Keratinocyte (primary cell): ENCODE data around the gene HADHB. TPM values are rescaled to one million over a fixed set of nuclear protein-coding genes. Genes with fewer than 3 reads are reported as not detected.
A peak's percentile ranks its signal among the peaks of the same experiment; 100 is the strongest.

Experiments used
- DNase-seq: peaks from one replicate; pipeline ENCODE4 v3.0.0-alpha.2; 2011; ENCODE audit warnings: low read depth, missing footprints, low spot score
- FAIRE-seq: peaks from 2 replicates; lab custom pipeline; 2011; peaks lifted over from hg19 to GRCh38; lab: Jason Lieb, UNC
- H2AFZ ChIP-seq: 2 replicates; pipeline ENCODE4 v1.6.0; 2012; ENCODE audit warnings: low read length, control low read depth, inconsistent platforms; ENCODE audit not compliant: control insufficient read depth
- H3K27ac ChIP-seq: 2 replicates; pipeline ENCODE4 v1.5.1; 2011; ENCODE audit warnings: low read length; ENCODE audit not compliant: control insufficient read depth, insufficient read depth
- H3K27me3 ChIP-seq: 3 replicates; pipeline ENCODE4 v1.6.0; 2011; ENCODE audit warnings: low read length; ENCODE audit not compliant: control insufficient read depth, insufficient read depth; ENCODE audit errors: extremely low read depth
- H3K36me3 ChIP-seq, 2 experiments: 2 replicates in 1 of 2; 3 replicates in 1 of 2; pipeline ENCODE4 v1.5.1; 2011; ENCODE audit warnings: low read length in 2 of 2, mild to moderate bottlenecking in 1 of 2; ENCODE audit not compliant: control insufficient read depth in 2 of 2, insufficient read depth in 2 of 2; ENCODE audit errors: extremely low read depth in 1 of 2
- H3K4me1 ChIP-seq: 3 replicates; pipeline ENCODE4 v1.5.1; 2011; ENCODE audit warnings: low read length; ENCODE audit not compliant: control insufficient read depth, insufficient read depth; ENCODE audit errors: extremely low read depth
- H3K4me2 ChIP-seq: 3 replicates; pipeline ENCODE4 v1.6.0; 2011; ENCODE audit warnings: low read depth, low read length; ENCODE audit not compliant: control insufficient read depth, insufficient read depth; ENCODE audit errors: extremely low read depth
- H3K4me3 ChIP-seq, 3 experiments: fragments of 200-600 bp in 1 of 3; sonication (generic) in 1 of 3; 2 replicates in 2 of 3; 3 replicates in 1 of 3; pipeline ENCODE4 v1.5.1; 2011 to 2016; ENCODE audit warnings: low read length in 3 of 3, mild to moderate bottlenecking in 3 of 3, control low read depth in 2 of 3, inconsistent platforms in 1 of 3, low read depth in 1 of 3, mixed read lengths in 1 of 3, mixed run types in 1 of 3, moderate library complexity in 1 of 3; ENCODE audit not compliant: control insufficient read depth in 2 of 3, insufficient read depth in 2 of 3; ENCODE audit errors: extremely low read depth in 1 of 3
- H3K79me2 ChIP-seq: 2 replicates; pipeline ENCODE4 v1.6.0; 2012; ENCODE audit warnings: low read length; ENCODE audit not compliant: control insufficient read depth, insufficient read depth
- H3K9ac ChIP-seq: 3 replicates; pipeline ENCODE4 v1.6.0; 2011; ENCODE audit warnings: low read length; ENCODE audit not compliant: control insufficient read depth, insufficient read depth; ENCODE audit errors: extremely low read depth
- H3K9me1 ChIP-seq: 3 replicates; pipeline ENCODE4 v1.6.0; 2011; ENCODE audit warnings: low read length; ENCODE audit not compliant: control insufficient read depth, insufficient read depth; ENCODE audit errors: extremely low read depth
- H3K9me3 ChIP-seq: 2 replicates; pipeline ENCODE4 v1.5.1; 2012; ENCODE audit warnings: low read depth, low read length; ENCODE audit not compliant: control insufficient read depth
- H4K20me1 ChIP-seq: 3 replicates; pipeline ENCODE4 v1.6.0; 2011; ENCODE audit warnings: low read length; ENCODE audit not compliant: control insufficient read depth, insufficient read depth; ENCODE audit errors: extremely low read depth
- EZH2 ChIP-seq: IDR thresholded peaks from one replicate; pipeline ENCODE4 v1.6.1; 2012; ENCODE audit warnings: inconsistent platforms, mild to moderate bottlenecking, low read length, moderate library complexity
- dilution Hi-C: fragments of 300-500 bp; cut with MboI; formaldehyde crosslinking; loops from one replicate; pipeline ENCODE4 v1.7.0; 2020; ENCODE audit warnings: low sequenced_read_pairs; ENCODE audit not compliant: extremely low pct_ligation_motif_present
- polyA plus RNA-seq, 5 experiments: library from polyadenylated mRNA; depleted of rRNA in 3 of 5; stranded (reverse) in 3 of 5; stranded (forward) in 1 of 5; unstranded in 1 of 5; fragments of >200 nt; gene quantifications; 1 replicate in 1 of 5; 2 replicates in 3 of 5; 3 replicates in 1 of 5; pipeline versions ENCODE4 v1.2.1 to v1.2.3, GENCODE V29; 2011 to 2012; ENCODE audit warnings: missing spikeins in 2 of 5, low read depth in 1 of 5, low replicate concordance in 1 of 5
- TF ChIP-seq, protein P1 (sequence below), 3 experiments: IDR thresholded peaks in 1 of 3; conservative IDR thresholded peaks in 1 of 3; optimal IDR thresholded peaks in 1 of 3; 2 replicates in 2 of 3; 3 replicates in 1 of 3; pipeline versions ENCODE3 to v1.5.1; 2011; ENCODE audit warnings: low read length in 3 of 3, mild to moderate bottlenecking in 3 of 3, moderate library complexity in 2 of 3, control low read depth in 1 of 3, inconsistent platforms in 1 of 3; ENCODE audit not compliant: insufficient read depth in 2 of 3; ENCODE audit errors: extremely low read depth in 1 of 3

The HADHB gene
- polyA plus RNA-seq, 1 donor (not counting 4 experiments of a cell fraction or from before 2014, with no cell fraction given), result 109 TPM

- TF ChIP-seq, protein P1, sequence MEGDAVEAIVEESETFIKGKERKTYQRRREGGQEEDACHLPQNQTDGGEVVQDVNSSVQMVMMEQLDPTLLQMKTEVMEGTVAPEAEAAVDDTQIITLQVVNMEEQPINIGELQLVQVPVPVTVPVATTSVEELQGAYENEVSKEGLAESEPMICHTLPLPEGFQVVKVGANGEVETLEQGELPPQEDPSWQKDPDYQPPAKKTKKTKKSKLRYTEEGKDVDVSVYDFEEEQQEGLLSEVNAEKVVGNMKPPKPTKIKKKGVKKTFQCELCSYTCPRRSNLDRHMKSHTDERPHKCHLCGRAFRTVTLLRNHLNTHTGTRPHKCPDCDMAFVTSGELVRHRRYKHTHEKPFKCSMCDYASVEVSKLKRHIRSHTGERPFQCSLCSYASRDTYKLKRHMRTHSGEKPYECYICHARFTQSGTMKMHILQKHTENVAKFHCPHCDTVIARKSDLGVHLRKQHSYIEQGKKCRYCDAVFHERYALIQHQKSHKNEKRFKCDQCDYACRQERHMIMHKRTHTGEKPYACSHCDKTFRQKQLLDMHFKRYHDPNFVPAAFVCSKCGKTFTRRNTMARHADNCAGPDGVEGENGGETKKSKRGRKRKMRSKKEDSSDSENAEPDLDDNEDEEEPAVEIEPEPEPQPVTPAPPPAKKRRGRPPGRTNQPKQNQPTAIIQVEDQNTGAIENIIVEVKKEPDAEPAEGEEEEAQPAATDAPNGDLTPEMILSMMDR (optimal IDR thresholded peaks at IDR 0.05 in 1 of 3, IDR thresholded peaks at IDR 0.05 in 1 of 3, conservative IDR thresholded peaks at IDR 0.05 in 1 of 3; ENCODE audit: extremely low read depth in 1 of 3, insufficient read depth in 2 of 3, low read length in 3 of 3), result no peak
- no peak overlapping the region for H3K4me3 ChIP-seq
- FAIRE-seq (peak; percentile 93), DNase-seq (no peak)
- peaks cover 0 to 2% of the 10 kb centered on the region in 2 experiments for H3K36me3 ChIP-seq
- H3K9me1 ChIP-seq, result no peaks in the 10 kb centered on the region
- H4K20me1 ChIP-seq, result no peaks in the 10 kb centered on the region
- peak overlapping the region; percentile 10 for H3K9ac ChIP-seq
- peak overlapping the region; percentile 57 for H2AFZ ChIP-seq
- no peaks in the 10 kb centered on the region for H3K27me3 ChIP-seq
- H3K9me3 ChIP-seq, result no peaks in the 10 kb centered on the region
- peak overlapping the region; percentile 42 for H3K27ac ChIP-seq
- peaks cover 10% of the 10 kb centered on the region for H3K4me1 ChIP-seq
- peak overlapping the region; percentile 61 for H3K4me2 ChIP-seq
- no peaks in the 10 kb centered on the region for H3K79me2 ChIP-seq
- dilution Hi-C loops, result no loop called here
Observed at GRCh38 chr2:26292646-26293045, 47.9 kb downstream of the HADHB start.

GRCh38 chr2:26295511-26295910 lies 50.8 kb downstream of the HADHB start:
- Histone ChIP-seq H3K9ac (no peak overlapping the region), H3K9me3 (no peaks in the 10 kb centered on the region), H2AFZ (no peak overlapping the region), H3K27me3 (no peaks in the 10 kb centered on the region), H3K9me1 (no peaks in the 10 kb centered on the region), H3K4me3 (no peak overlapping the region), H3K36me3 (no peaks in the 10 kb centered on the region), H4K20me1 (no peaks in the 10 kb centered on the region), H3K4me1 (peaks cover 31% of the 10 kb centered on the region), H3K4me2 (no peak overlapping the region), H3K79me2 (no peaks in the 10 kb centered on the region), H3K27ac (no peak overlapping the region)
- no peak for DNase-seq
- FAIRE-seq, result no peak
- dilution Hi-C loops, result no loop called here
- TF ChIP-seq, protein P1 (optimal IDR thresholded peaks at IDR 0.05 in 1 of 3, IDR thresholded peaks at IDR 0.05 in 1 of 3, conservative IDR thresholded peaks at IDR 0.05 in 1 of 3; ENCODE audit: extremely low read depth in 1 of 3, insufficient read depth in 2 of 3, low read length in 3 of 3), result no peak
- TF ChIP-seq EZH2, result no peak
